GM19324 (cell line): ENCODE data around the gene ROBO2.

Experiments used
- ATAC-seq: cut with Tn5 transposase; IDR thresholded peaks from one replicate; pipeline ENCODE4 v1.9.1; 2021; ENCODE audit warnings: mild to moderate bottlenecking, moderate library complexity; ENCODE audit not compliant: unreplicated experiment, low FRiP score

ROBO2 gene

DNA sequence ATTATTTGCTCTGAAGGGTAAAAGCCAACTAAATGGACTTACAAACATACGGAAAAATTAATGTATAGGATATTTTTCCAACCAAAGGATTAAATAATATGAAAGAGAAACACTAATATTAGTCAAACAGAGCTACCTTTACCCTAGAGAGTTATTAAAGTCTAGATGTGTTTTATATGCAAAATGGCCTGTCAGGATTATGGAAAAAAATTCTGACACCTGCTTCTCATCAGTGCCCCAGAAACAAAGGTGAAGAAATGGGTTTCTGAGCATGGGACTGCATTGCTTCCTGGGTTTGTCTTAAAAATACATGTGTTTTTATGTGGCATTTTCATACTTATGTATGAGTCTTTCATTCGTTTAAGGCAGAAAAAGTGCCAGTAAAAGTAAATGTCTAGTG is 148.3 kb downstream of the ROBO2 start:
- no peak for ATAC-seq

DNA sequence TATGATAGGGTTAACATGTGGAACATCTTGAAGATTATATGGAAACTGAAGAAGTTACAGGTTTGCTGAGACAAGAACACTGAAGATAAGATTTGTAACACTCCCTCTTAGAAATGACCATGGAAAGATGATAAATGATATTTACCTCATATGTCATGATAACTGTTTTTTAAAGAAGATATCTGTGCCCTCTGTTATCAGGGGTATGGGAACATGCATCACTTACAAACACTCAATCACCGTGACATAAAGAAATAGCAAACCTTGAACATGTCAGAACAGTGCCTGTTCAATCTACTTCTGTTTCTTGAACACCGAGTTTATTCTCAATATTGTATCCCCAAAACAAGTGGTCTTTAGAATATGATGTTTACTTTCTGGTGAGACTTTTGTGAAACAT is 149.4 kb downstream of the ROBO2 start:
- ATAC-seq = no peak

- ATAC-seq = no peak
Measured at GRCh38 chr3:77189684-77190083, 149.8 kb downstream of the ROBO2 start.

GRCh38 chr3:77190374-77190773 is 150.5 kb downstream of the ROBO2 start:
- no peak for ATAC-seq

DNA sequence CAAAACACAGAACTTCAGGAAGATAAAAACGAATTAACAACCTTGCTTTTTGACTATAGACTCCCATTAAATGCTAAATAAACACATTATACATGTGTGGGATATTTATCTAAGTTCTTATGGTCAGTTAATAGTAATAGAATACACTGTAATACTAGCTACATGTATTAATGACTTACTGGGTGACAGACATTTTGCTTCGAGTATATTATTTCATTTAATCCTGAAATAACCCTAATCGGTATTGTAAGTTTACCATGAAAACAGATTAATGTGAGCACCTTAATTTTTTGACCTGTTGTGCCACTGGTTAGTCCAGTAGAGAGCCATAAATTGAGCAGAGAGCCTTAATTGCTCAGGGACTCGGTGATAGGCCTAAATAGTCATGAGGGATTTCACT is 151.1 kb downstream of the ROBO2 start:
- ATAC-seq = no peak

GRCh38 chr3:77191640-77192039 is 151.7 kb downstream of the ROBO2 start:
- no peak for ATAC-seq

DNA sequence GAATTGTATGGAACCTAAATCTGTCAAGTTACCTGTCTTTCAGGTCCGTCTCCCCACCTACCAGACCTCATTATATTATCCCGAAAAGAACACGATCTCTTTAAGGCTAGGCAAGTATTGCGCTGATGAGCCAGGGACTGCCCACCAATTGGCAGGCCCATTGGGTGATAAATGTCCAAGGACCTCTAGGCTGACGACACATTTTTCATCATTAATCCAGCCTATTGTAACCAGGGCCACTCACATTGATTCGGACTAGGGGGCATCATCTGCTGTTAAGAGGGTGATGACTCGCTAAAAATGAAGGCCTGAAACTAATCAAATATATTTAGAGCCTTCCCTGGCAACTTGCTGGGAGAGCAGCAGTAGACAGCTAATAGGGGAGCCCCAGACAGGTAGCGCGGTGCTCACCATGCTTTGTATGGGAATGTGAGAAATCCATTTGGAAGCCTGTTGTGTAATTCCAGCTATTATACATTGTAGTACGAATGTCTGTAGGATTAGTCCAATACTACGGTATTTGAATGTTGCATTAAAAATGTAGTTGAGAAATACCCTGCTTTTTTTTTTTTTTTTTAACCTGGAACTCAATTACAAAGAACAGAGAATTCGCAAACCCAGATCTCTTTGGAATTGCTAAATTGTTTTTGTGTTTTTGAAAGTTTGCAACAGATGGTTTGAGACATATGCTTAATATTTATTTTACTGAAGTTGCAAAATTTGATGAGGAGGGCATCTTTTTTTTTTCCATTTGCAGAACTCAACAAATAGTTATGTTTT is 156.1 kb downstream of the ROBO2 start:
- no peak for ATAC-seq

DNA sequence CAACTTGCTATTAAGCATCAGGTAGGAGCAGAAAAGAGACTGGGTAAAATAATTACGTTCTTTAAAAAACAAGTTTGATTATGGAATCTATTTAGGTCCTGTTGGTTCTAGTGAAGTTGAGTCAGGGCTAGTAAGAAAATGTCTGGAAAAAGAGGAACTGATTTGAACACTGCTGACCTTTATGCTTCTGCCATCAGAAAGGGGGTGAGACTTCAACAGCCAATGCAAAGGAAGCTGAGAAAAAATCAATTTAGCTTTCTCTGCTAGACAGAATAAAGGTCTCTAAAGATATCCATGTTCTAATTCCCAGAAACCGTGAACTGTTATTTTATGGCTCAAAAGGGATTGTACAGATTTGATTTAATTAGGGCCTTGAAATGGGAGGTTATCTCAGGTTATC is 157.5 kb downstream of the ROBO2 start:
- ATAC-seq = no peak

DNA sequence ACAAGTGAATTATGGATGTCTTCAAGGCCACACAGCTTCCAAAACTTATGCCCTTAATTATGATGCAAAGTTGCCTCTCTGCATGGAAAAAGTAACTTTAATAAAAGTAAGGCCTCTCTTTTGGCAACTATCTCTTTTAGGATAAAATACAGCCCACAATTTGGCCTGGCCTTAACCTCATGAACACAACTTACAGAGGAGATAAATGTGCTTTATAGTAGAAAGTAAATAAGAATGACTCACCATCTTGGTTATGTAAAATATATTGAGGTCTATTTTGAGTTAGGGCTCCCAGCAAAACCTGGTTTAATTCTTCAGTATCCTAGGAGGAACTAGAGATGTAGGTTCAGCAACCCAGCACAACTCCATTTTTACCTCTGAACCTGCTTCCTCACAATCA is 164.0 kb downstream of the ROBO2 start:
- no peak for ATAC-seq

DNA sequence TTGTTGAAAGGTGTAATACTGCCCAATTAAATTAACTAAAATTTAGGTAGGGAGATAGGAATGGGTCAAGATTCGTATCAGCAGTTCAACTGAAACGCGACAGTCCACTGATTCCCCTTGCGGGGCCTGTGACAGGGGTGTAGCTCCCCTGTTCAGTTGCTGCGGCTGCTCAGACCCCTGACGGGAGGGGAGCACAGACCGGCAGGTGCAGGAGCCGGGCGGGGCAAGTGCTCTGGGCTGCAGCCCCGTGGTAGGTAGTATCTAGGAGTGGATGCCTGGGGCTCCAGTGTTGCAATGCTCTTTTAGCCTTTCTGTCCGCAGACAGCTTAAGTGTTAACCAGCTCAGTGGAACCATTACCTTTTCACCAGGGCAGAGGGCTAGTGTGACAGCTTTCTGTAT is 164.9 kb downstream of the ROBO2 start:
- ATAC-seq = no peak

GRCh38 chr3:77207753-77208152 is 167.9 kb downstream of the ROBO2 start:
- ATAC-seq = no peak

DNA sequence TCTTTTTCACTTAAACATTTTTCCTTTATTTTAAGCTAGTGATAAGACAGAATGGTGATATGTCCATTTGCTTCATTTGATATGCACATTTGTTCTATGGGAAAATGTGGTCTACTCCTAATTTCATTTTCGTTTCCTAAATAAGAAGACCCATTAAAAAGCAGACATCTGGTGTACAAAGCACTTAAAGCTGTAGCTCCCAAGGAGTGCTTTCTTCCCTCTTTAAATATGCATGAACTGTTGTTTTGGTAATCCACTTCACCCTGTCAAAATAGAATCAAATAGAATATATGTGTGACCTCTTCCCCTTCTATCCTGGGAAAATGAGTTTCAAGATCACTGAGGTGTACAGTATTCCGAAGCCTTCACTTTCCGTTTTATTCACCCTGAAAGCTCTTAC is 182.8 kb downstream of the ROBO2 start:
- ATAC-seq = no peak

GRCh38 chr3:77227567-77227966 is 187.7 kb downstream of the ROBO2 start:
- ATAC-seq = no peak

DNA sequence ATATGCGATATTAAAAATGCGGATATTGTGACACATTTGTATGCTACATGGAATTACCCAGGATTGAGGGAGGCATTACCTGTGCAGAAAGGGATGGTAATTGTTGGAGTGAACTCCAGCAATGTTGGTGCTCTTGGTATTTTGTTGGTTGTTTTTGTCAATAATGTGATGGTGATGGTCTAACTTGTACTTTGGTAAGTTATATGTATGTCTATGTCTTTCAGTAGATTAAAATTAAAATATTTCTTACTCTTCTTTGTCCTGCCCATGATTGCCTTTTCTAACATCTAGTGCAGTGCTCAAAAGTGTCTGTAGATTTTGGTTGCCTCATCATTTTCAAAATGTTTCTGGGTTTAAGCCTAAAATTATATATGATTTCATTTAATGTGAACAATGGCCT is 192.7 kb downstream of the ROBO2 start:
- ATAC-seq = no peak

- no peak for ATAC-seq
Measured at GRCh38 chr3:77234004-77234403, 194.1 kb downstream of the ROBO2 start.

GRCh38 chr3:77236118-77236517 is 196.2 kb downstream of the ROBO2 start:
- no peak for ATAC-seq

DNA sequence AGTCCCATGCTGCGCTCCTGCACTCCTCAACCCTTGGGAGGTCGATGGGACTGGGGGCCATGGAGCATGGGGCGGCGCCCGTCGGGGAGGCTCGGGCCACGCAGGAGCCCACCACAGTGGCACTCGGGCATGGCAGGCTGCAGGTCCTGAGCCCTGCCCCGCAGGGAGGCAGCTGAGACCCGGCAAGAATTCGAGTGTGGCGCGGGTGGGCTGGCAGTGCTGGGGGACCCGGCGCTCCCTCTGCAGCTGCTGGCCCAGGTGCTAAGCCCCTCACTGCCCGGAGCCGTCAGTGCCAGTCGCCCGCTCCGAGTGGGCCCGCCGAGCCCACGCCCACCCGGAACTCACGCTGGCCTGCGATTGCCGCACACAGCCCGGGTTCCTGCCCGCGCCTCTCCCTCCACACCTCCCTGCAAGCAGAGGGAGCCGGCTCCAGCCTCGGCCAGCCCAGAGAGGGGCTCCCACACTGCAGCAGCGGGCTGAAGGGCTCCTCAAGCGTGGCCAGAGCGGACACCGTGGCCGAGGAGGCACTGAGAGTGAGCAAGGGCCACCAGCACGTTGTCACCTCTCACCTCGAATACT is 200.3 kb downstream of the ROBO2 start:
- no peak for ATAC-seq

- ATAC-seq = no peak
Measured at GRCh38 chr3:77242371-77242770, 202.5 kb downstream of the ROBO2 start.

- ATAC-seq = no peak
Measured at GRCh38 chr3:77244981-77245380, 205.1 kb downstream of the ROBO2 start.

DNA sequence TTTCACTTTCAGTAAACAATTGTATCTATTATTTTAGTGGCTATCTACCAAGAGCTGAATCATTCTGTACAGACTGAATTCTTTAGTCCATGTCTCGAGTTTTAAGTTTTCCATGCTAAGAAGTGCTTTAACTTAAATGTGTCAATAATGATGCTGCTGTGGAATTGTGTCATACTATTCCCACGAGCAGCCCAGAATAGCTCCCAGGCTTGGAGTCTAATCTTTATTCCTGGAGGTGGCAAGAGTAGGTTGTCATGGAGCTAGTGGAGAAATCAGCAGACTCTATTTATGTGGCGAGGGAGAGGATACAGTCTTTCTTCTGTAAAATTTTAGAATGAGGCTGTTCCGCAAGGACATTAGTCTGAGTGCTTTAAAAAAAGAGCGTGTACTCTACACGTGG is 207.2 kb downstream of the ROBO2 start:
- ATAC-seq = no peak

DNA sequence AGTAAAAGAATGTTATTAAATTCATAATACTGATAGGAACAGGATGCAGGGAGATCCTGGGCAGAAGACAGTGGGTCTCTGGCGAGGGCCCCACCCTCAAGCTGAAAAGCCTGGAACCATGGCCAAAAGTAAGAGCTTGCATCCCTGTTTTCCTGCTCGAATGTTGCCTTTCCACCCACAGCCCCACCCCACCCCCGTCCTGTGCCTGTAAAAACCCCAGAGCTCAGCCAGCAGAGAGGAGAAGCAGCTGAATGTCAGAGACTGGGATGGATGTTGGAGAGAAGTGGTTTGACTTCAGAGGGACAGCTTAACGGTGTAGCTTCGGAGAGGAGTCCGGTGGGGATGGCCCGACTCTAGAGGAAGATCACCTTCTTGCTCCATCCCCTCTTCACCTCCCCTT is 207.9 kb downstream of the ROBO2 start:
- no peak for ATAC-seq

GRCh38 chr3:77248420-77248819 is 208.5 kb downstream of the ROBO2 start:
- ATAC-seq = no peak
